ENCODE data around the gene ARRDC3.
"Not testable (repeated sequence)": the region's sequence is repeated elsewhere in the genome, so short reads cannot be mapped to it uniquely, and the experiment has no call there.

ARRDC3 gene

GRCh38 chr5:91383027-91383955, at the start of gene ARRDC3:
Gene ARRDC3, minus strand, starts transcription at chr5:91383317. Its CDS starts 225 bp downstream, at chr5:91383092.
- peak; percentile 94 to 96 for DNase-seq (ENCODE audit: low read depth in 2 of 2)

- DNase-seq (ENCODE audit: low read depth in 2 of 2): no peak
Observed at GRCh38 chr5:91430949-91431348, 47.8 kb upstream of the ARRDC3 start.

GRCh38 chr5:91424638-91425436, 41.7 kb upstream of the ARRDC3 start:
- no peak for DNase-seq (ENCODE audit: low read depth in 2 of 2)

- DNase-seq (ENCODE audit: low read depth in 2 of 2): no peak
Observed at GRCh38 chr5:91423871-91424270, 40.8 kb upstream of the ARRDC3 start.

GRCh38 chr5:91420879-91421278, 37.8 kb upstream of the ARRDC3 start:
- no peak for DNase-seq (ENCODE audit: low read depth in 2 of 2)

GRCh38 chr5:91419571-91420537, 36.7 kb upstream of the ARRDC3 start:
- peak; percentile 62 for DNase-seq (ENCODE audit: low read depth in 2 of 2)

GRCh38 chr5:91419136-91419535, 36.0 kb upstream of the ARRDC3 start:
- DNase-seq (ENCODE audit: low read depth in 2 of 2): no peak

- no peak for DNase-seq (ENCODE audit: low read depth in 2 of 2)
Observed at GRCh38 chr5:91418158-91418557, 35.0 kb upstream of the ARRDC3 start.

GRCh38 chr5:91417219-91417618, 34.1 kb upstream of the ARRDC3 start:
- DNase-seq (ENCODE audit: low read depth in 2 of 2): no peak

GRCh38 chr5:91416491-91416890, 33.4 kb upstream of the ARRDC3 start:
- no peak for DNase-seq (ENCODE audit: low read depth in 2 of 2)

- no peak for DNase-seq (ENCODE audit: low read depth in 2 of 2)
Observed at GRCh38 chr5:91409304-91409703, 26.2 kb upstream of the ARRDC3 start.

- DNase-seq (ENCODE audit: low read depth in 2 of 2): no peak
Observed at GRCh38 chr5:91408710-91409109, 25.6 kb upstream of the ARRDC3 start.

- DNase-seq (ENCODE audit: low read depth in 2 of 2): no peak
Observed at GRCh38 chr5:91407204-91407603, 24.1 kb upstream of the ARRDC3 start.

- DNase-seq (ENCODE audit: low read depth in 2 of 2): no peak
Observed at GRCh38 chr5:91403438-91403837, 20.3 kb upstream of the ARRDC3 start.

- no peak for DNase-seq (ENCODE audit: low read depth in 2 of 2)
Observed at GRCh38 chr5:91401175-91401574, 18.1 kb upstream of the ARRDC3 start.

GRCh38 chr5:91397791-91398190, 14.7 kb upstream of the ARRDC3 start:
- no peak for DNase-seq (ENCODE audit: low read depth in 2 of 2)

GRCh38 chr5:91390268-91390667, 7.2 kb upstream of the ARRDC3 start:
- no peak for DNase-seq (ENCODE audit: low read depth in 2 of 2)

- DNase-seq (ENCODE audit: low read depth in 2 of 2): not testable (repeated sequence)
Observed at GRCh38 chr5:91389555-91389954, 6.4 kb upstream of the ARRDC3 start.

- no peak for DNase-seq (ENCODE audit: low read depth in 2 of 2)
Observed at GRCh38 chr5:91388362-91388761, 5.2 kb upstream of the ARRDC3 start.

- no peak for DNase-seq (ENCODE audit: low read depth in 2 of 2)
Observed at GRCh38 chr5:91386120-91386519, 3.0 kb upstream of the ARRDC3 start.

- DNase-seq (ENCODE audit: low read depth in 2 of 2): not testable (repeated sequence)
Observed at GRCh38 chr5:91385596-91385995, 2.5 kb upstream of the ARRDC3 start.

Measured in stimulated activated CD4-positive, alpha-beta T cell treated with anti-CD3 and anti-CD28 coated beads, Interleukin-4, amount 100 ng/mL, for 48 hours (primary cell).